Stimulated activated naive CD4-positive, alpha-beta T cell treated with Interleukin-2 at 50 U/mL for 16 hours (primary cell): ENCODE measurements around the gene CTNNA2.

ENCODE experiments used
- DNase-seq: peaks from one replicate; lab custom pipeline; 2025; lab: John Stamatoyannopoulos, UW

The CTNNA2 gene

DNA sequence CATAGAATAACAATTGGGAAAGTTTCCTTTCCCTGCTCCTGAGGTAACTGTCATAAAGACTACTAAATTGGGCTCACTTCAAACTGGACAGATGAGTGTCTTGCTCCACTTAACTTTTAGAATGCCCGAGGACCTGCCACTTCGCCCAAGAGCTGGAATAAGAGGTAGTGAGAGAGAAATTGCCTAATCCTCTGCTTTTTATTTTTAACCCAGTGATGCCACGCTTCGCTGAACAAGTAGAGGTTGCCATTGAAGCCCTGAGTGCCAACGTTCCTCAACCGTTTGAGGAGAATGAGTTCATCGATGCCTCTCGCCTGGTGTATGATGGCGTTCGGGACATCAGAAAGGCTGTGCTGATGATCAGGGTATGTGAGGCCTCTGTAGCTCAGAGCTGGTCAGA is 1061.1 kb downstream of the CTNNA2 start:
- DNase-seq, result no peak

DNA sequence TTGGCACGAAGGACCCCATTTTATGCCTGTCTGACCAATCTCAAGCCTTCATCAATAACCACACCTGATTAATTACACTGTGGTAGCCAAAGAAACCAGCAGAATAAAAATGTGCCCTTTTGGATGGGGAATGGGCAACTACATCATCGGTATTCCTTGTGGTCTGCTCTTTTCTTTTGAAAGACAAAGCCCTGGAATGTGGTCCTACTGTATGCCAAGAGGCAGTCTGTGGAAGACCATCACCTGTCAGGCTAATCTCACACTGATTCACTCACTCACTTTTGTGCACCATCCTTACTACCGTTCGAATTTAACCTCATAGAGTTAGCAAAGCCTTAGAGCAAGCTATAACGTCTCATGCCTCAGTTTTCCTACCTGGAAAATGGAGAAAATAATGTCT is 1066.9 kb downstream of the CTNNA2 start:
- no peak for DNase-seq

- DNase-seq, result no peak
Observed at GRCh38 chr2:80591233-80591632, 1078.4 kb downstream of the CTNNA2 start.

GRCh38 chr2:80592106-80592505 is 1079.3 kb downstream of the CTNNA2 start:
- DNase-seq, result no peak

DNA sequence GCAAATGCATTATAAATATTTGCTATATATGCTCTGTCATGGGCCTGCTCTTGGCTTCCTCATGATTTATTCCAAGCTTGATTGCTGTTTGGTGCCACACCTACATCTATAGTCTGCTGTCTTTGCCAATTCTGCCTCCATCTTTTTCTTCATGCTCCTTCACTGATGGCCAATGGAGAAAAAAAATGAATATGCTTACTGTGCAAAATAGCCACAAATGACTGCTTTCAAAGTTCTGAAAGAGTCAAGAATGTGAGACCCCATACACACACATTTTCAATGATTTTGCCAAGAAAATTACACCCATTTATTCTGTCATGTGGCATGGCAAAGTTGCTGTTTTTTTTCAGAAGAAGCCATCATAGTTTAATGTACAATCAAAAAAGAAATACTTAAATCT is 1097.3 kb downstream of the CTNNA2 start:
- DNase-seq, result no peak

- DNase-seq, result no peak
Observed at GRCh38 chr2:80621656-80622055, 1108.8 kb downstream of the CTNNA2 start.

DNA sequence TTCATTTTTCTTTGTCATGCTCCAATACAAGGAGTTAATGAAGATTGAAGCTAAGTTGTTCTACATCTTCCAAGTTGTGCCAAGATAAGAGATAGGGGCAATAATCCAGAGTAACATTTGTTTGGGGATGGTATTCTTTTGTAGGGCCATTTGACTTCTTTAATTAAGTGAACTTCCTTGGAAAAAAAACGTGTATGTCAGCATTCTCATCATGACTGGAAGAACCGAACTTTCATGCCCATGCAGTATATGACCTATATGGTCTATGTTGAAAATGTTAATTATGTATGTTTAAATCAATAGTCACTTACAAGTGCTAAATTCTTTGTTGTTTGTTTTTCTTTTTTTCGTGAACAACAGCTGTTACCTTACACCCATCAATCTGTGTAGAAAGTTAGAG is 1111.2 kb downstream of the CTNNA2 start:
- no peak for DNase-seq

DNA sequence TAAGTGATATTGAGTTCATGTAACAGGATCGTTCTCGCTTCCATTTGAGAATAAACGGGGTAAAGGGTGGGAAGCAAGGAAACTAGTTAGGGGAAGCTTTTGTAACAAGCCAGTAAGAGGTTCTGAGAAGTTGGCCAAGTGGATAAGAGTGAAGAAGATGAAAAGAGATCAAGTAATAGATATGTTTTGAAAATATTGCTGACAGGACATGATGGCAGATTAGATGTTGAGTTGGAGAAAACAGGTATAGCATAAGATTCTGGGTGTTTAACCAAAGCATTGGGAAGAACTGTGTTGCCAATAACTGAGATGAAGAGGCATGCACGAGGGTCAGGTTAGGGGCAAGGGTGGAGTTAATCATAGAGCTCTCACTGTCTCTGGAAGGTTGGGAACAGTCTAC is 1121.7 kb downstream of the CTNNA2 start:
- no peak for DNase-seq

DNA sequence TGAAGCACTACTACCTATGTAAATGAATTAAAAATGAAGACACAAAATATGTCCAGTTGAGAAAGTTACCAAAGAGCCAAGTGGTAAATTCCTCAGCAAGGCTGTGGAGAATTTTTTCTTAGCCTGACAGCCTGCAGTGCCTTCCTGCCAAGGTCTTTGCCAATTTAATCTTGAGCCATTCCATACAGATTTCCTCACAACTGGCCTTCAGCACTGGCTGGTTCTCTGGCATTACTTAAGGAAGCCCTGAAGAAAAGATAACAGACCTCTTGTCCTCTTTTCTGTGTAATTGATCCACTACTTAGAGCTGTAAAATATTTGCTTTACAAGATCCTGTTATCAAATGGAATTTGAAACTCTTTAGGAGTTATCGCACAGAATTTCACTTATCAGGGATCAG is 1125.9 kb downstream of the CTNNA2 start:
- no peak for DNase-seq

- no peak for DNase-seq
Observed at GRCh38 chr2:80642465-80642864, 1129.6 kb downstream of the CTNNA2 start.

DNA sequence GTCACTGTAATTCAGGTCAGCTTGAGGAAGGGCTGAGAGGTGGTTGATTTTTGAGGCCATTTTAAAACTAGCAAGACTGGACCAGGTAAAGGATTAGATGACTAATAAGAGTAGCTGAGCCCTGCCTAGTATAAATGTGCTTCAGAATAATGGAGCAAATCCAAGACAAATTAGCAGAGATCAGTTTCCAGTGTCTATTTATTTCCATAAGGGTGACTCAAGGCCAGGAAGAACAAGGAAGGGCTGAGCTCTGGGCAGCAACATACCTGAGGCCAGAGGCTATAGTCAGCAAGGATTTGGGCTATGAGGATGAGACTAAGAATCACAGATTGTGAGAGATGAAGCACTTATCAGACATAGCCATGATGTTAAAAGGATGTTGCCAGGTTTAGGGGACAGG is 1130.7 kb downstream of the CTNNA2 start:
- no peak for DNase-seq

DNA sequence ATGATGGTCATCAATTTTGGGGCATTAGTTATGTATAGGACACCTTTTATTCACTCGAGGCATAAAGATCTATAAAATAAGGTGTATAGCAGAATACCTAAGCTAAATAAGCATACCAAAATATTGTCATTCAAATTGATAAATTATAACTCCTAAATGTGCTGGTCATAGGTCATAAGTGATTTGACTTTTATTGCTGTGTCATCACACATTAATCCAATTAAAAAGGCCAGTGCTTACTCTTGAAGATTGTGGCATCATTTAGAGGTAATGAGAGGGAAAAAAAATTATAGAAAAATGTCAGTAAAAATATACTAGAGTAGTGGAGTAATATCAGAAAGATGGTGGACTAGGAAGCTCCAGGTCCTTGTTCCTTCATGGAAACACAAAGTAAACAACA is 1138.6 kb downstream of the CTNNA2 start:
- no peak for DNase-seq

- DNase-seq, result no peak
Observed at GRCh38 chr2:80655265-80655664, 1142.4 kb downstream of the CTNNA2 start.

DNA sequence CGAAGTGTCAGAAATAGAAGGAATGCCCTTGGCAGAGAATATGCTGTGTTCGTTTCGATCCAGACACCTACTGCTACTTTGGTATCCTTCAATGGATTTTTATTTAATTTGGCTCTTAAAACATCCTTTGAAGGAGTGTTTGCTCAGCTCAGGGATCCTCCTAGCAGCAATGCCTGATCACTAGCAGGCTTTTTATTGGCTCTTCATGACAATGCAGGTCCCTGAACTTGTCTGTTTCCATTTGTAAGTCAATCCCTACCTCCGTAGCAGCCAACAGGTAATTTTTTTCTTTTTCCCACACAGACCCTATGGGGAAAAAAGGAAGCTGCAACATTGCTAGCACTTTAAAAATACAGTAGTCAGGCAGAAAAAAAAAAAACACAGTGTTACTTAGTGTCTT is 1157.9 kb downstream of the CTNNA2 start:
- DNase-seq, result no peak

DNA sequence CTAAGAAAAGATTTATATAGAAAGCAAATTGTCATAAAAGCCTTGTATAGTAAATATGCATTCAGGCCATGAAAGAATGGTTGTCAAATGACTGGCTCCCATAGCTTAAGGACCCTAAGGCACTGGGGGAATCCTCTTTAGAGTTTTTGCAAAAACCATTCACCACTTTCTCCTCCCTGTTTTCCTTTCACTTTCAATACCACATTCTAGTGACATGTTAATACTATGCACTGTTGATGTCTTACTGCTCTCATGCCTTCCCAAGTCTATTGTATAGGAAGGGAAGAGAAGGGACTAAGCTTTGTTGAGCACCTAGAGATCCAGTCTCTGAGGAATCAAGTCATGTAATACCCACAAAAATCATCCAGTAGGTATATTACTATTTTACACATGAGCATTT is 1174.7 kb downstream of the CTNNA2 start:
- DNase-seq, result no peak

DNA sequence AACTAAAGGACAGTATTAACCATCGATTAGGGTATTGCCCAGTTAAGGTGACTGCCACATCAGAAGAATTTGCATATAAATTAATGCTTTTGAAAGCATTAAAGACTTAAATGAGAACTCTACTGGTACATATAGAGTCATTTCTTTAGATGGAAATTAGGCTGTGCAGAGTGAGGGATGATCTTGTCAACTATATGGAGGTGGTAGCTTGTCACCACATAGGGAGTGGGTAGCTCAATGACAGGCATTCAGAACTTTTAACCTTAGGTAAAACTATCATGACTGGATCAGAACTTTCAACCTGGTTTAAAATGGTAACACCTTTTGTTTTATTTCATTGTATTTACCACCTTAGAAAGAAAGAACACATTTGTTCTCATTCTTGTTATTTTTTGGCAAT is 1176.3 kb downstream of the CTNNA2 start:
- no peak for DNase-seq
